Gastroesophageal sphincter (tissue), 3 donors: ENCODE data around the gene NUDT12.

Experiments
- POLR2A ChIP-seq, 2 donors: fragments of 450-650 bp; IDR thresholded peaks; one replicate each; pipeline ENCODE4 v1.6.1; 2017; ENCODE audit warnings: antibody characterized with exemption in 2 of 2, mild to moderate bottlenecking in 2 of 2, moderate library complexity in 1 of 2
- POLR2AphosphoS5 ChIP-seq: sonication (generic); formaldehyde crosslinking; IDR thresholded peaks from one replicate; pipeline ENCODE4 v1.6.1; 2017; ENCODE audit warnings: antibody characterized with exemption
- TF ChIP-seq, protein P1 (sequence below), 4 experiments: fragments of 200-600 bp in 2 of 4; fragments of 450-650 bp in 2 of 4; sonication (generic) in 1 of 4; IDR thresholded peaks; one replicate each; pipeline ENCODE4 v1.5.1; 2017 to 2019; ENCODE audit warnings: antibody characterized with exemption in 4 of 4, mild to moderate bottlenecking in 2 of 4, moderate library complexity in 2 of 4

GRCh38 chr5:103569313-103570060 is 6.9 kb upstream of the NUDT12 start:
- TF ChIP-seq, protein P1, sequence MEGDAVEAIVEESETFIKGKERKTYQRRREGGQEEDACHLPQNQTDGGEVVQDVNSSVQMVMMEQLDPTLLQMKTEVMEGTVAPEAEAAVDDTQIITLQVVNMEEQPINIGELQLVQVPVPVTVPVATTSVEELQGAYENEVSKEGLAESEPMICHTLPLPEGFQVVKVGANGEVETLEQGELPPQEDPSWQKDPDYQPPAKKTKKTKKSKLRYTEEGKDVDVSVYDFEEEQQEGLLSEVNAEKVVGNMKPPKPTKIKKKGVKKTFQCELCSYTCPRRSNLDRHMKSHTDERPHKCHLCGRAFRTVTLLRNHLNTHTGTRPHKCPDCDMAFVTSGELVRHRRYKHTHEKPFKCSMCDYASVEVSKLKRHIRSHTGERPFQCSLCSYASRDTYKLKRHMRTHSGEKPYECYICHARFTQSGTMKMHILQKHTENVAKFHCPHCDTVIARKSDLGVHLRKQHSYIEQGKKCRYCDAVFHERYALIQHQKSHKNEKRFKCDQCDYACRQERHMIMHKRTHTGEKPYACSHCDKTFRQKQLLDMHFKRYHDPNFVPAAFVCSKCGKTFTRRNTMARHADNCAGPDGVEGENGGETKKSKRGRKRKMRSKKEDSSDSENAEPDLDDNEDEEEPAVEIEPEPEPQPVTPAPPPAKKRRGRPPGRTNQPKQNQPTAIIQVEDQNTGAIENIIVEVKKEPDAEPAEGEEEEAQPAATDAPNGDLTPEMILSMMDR (IDR thresholded peaks at IDR 0.05) = no peak
- no peak for TF ChIP-seq POLR2AphosphoS5
- TF ChIP-seq POLR2A (IDR thresholded peaks at IDR 0.05) = no peak
